Mesenchymal stem cell (in vitro differentiated cells and primary cell): ENCODE measurements around the gene RCAN3.
"Not testable (repeated sequence)": the region's sequence is repeated elsewhere in the genome, so short reads cannot be mapped to it uniquely, and the experiment has no call there.

Experiments used
- DNase-seq: peaks from one replicate; pipeline ENCODE4 v3.0.0-alpha.2; 2013
- H2AFZ ChIP-seq: one replicate; pipeline ENCODE4 v1.6.1; 2013; ENCODE audit warnings: low read depth, mild to moderate bottlenecking, control low read depth, inconsistent platforms, low read length, moderate library complexity
- H2AK5ac ChIP-seq: 2 replicates; pipeline ENCODE4 v1.6.1; 2013; ENCODE audit warnings: low read length, moderate library complexity, mild to moderate bottlenecking, inconsistent platforms; ENCODE audit not compliant: severe bottlenecking
- H2BK120ac ChIP-seq: one replicate; pipeline ENCODE4 v1.6.1; 2013; ENCODE audit warnings: low read depth, mild to moderate bottlenecking, inconsistent platforms, low read length, moderate library complexity
- H2BK12ac ChIP-seq, 2 experiments: one replicate each; pipeline ENCODE4 v1.6.1; 2013; ENCODE audit warnings: inconsistent platforms in 2 of 2, low read length in 2 of 2, mild to moderate bottlenecking in 2 of 2, moderate library complexity in 2 of 2, control low read depth in 1 of 2
- H2BK15ac ChIP-seq: one replicate; pipeline ENCODE4 v1.6.1; 2013; ENCODE audit warnings: mild to moderate bottlenecking, low read depth, inconsistent platforms; ENCODE audit not compliant: poor library complexity, severe bottlenecking
- H2BK5ac ChIP-seq: 2 replicates; pipeline ENCODE4 v1.6.1; 2013; ENCODE audit warnings: low read depth, mild to moderate bottlenecking, low read length, control low read depth, inconsistent platforms; ENCODE audit not compliant: poor library complexity, severe bottlenecking
- H3K14ac ChIP-seq, 2 experiments: one replicate each; pipeline ENCODE4 v1.6.1; 2013; ENCODE audit warnings: inconsistent platforms in 2 of 2, low read length in 2 of 2, control low read depth in 1 of 2, mild to moderate bottlenecking in 1 of 2, moderate library complexity in 1 of 2
- H3K18ac ChIP-seq, 2 experiments: one replicate each; pipeline ENCODE4 v1.6.1; 2013; ENCODE audit warnings: inconsistent platforms in 2 of 2, low read length in 2 of 2, control low read depth in 1 of 2, low read depth in 1 of 2, mild to moderate bottlenecking in 1 of 2
- H3K23ac ChIP-seq, 2 experiments: one replicate each; pipeline ENCODE4 v1.6.1; 2013; ENCODE audit warnings: inconsistent platforms in 2 of 2, low read length in 2 of 2, mild to moderate bottlenecking in 2 of 2, moderate library complexity in 2 of 2, control low read depth in 1 of 2
- H3K27ac ChIP-seq: 2 replicates; pipeline ENCODE4 v1.5.1; 2013; ENCODE audit warnings: mild to moderate bottlenecking, moderate library complexity, low read length, control low read depth, inconsistent platforms; ENCODE audit not compliant: poor library complexity, severe bottlenecking
- H3K27me3 ChIP-seq, 2 experiments: 2 replicates each; pipeline versions ENCODE4 v1.6.1 to v1.7.0; 2013; ENCODE audit warnings: low read length in 2 of 2, mild to moderate bottlenecking in 2 of 2, moderate library complexity in 2 of 2, control low read depth in 1 of 2, inconsistent platforms in 1 of 2; ENCODE audit not compliant: control insufficient read depth in 1 of 2, insufficient read depth in 1 of 2
- H3K36me3 ChIP-seq, 2 experiments: 2 replicates each; pipeline versions ENCODE4 v1.6.1 to v1.7.0; 2013; ENCODE audit warnings: low read length in 2 of 2, control low read depth in 1 of 2, inconsistent platforms in 1 of 2, low read depth in 1 of 2, mild to moderate bottlenecking in 1 of 2; ENCODE audit not compliant: insufficient read depth in 2 of 2, control insufficient read depth in 1 of 2
- H3K4ac ChIP-seq, 2 experiments: one replicate each; pipeline ENCODE4 v1.6.1; 2013; ENCODE audit warnings: inconsistent platforms in 2 of 2, low read length in 2 of 2, mild to moderate bottlenecking in 2 of 2, moderate library complexity in 2 of 2, control low read depth in 1 of 2, low read depth in 1 of 2
- H3K4me1 ChIP-seq: 2 replicates; pipeline ENCODE4 v1.6.1; 2013; ENCODE audit warnings: low read depth, low read length, control low read depth; ENCODE audit not compliant: control insufficient read depth, insufficient read depth
- H3K4me2 ChIP-seq: 2 replicates; pipeline ENCODE4 v1.6.1; 2013; ENCODE audit warnings: low read length, mild to moderate bottlenecking, inconsistent platforms; ENCODE audit not compliant: poor library complexity, severe bottlenecking
- H3K4me3 ChIP-seq, 2 experiments: 2 replicates each; pipeline versions ENCODE4 v1.5.1 to v1.7.0; 2013; ENCODE audit warnings: low read length in 2 of 2, mild to moderate bottlenecking in 2 of 2, control low read depth in 1 of 2, low read depth in 1 of 2; ENCODE audit not compliant: insufficient read depth in 1 of 2
- H3K79me1 ChIP-seq: replicated peaks from 2 replicates; pipeline ENCODE4 v1.6.1; 2013; ENCODE audit warnings: mild to moderate bottlenecking, control low read depth, low read length, inconsistent platforms; ENCODE audit not compliant: poor library complexity, severe bottlenecking
- H3K9ac ChIP-seq: 2 replicates; pipeline ENCODE4 v1.7.0; 2013; ENCODE audit warnings: mild to moderate bottlenecking, low read length, moderate library complexity
- H3K9me3 ChIP-seq: 2 replicates; pipeline ENCODE4 v1.7.0; 2013; ENCODE audit warnings: mild to moderate bottlenecking, low read length; ENCODE audit not compliant: control insufficient read depth
- H4K8ac ChIP-seq: one replicate; pipeline ENCODE4 v1.6.1; 2013; ENCODE audit warnings: inconsistent platforms, mild to moderate bottlenecking, low read length, moderate library complexity
- H4K91ac ChIP-seq: one replicate; pipeline ENCODE4 v1.6.1; 2013; ENCODE audit warnings: mild to moderate bottlenecking, low read length, inconsistent platforms
- WGBS: methylation state at CpG from one replicate; pipeline ENCODE4 v1.1.7; 2013; ENCODE audit warnings: mixed read lengths; 5-methylcytosine and 5-hydroxymethylcytosine counted together

Gene RCAN3

GRCh38 chr1:24548070-24548469 is 45.4 kb downstream of the RCAN3 start:
- Histone ChIP-seq H2BK15ac (no peak overlapping the region), H3K4me2 (no peak overlapping the region), H3K9ac (no peak overlapping the region), H4K8ac (no peak overlapping the region), H2AFZ (no peak overlapping the region), H3K4me3 (no peak overlapping the region), H3K36me3 (no peaks in the 10 kb centered on the region), H3K79me1 (no peaks in the 10 kb centered on the region), H4K91ac (no peak overlapping the region), H3K4ac (no peak overlapping the region), H2AK5ac (no peak overlapping the region), H3K27me3 (peaks cover 0 to 61% of the 10 kb centered on the region in 2 experiments), H3K4me1 (peaks cover 7% of the 10 kb centered on the region), H2BK12ac (no peak overlapping the region), H3K23ac (no peak overlapping the region), H3K27ac (no peak overlapping the region), H2BK120ac (no peak overlapping the region), H3K14ac (no peak overlapping the region), H2BK5ac (no peak overlapping the region), H3K18ac (no peak overlapping the region), H3K9me3 (no peaks in the 10 kb centered on the region)
- no peak for DNase-seq
- no CpG with 5 or more reads among the region's 3 CpGs for whole genome bisulfite sequencing

GRCh38 chr1:24549210-24549609 is 46.6 kb downstream of the RCAN3 start:
- not testable (repeated sequence) for H3K4me2 ChIP-seq, H2BK120ac ChIP-seq, H3K9me3 ChIP-seq, DNase-seq, H3K4me3 ChIP-seq, H3K79me1 ChIP-seq, H2BK5ac ChIP-seq, H4K8ac ChIP-seq, H3K4ac ChIP-seq, H2AFZ ChIP-seq, H4K91ac ChIP-seq, H3K36me3 ChIP-seq, H3K14ac ChIP-seq, H2BK15ac ChIP-seq, H3K27ac ChIP-seq, H2BK12ac ChIP-seq, H2AK5ac ChIP-seq, H3K9ac ChIP-seq, H3K18ac ChIP-seq, H3K4me1 ChIP-seq, H3K23ac ChIP-seq
- WGBS = 73% methylated on average over 5 of the region's 5 CpGs
- peaks cover 0 to 70% of the 10 kb centered on the region in 2 experiments for H3K27me3 ChIP-seq

GRCh38 chr1:24551290-24551959 is 48.8 kb downstream of the RCAN3 start:
- Histone ChIP-seq H3K9ac (no peak overlapping the region), H2BK5ac (no peak overlapping the region), H3K18ac (peak overlapping the region in 1 of 2 experiments; percentile 46), H3K4me1 (peaks cover 13% of the 10 kb centered on the region), H2BK12ac (peak overlapping the region in 1 of 2 experiments; percentile 15), H3K79me1 (no peaks in the 10 kb centered on the region), H2BK120ac (no peak overlapping the region), H3K4ac (no peak overlapping the region), H3K4me2 (no peak overlapping the region), H2AK5ac (no peak overlapping the region), H3K4me3 (no peak overlapping the region), H2BK15ac (no peak overlapping the region), H3K14ac (no peak overlapping the region), H4K8ac (no peak overlapping the region), H2AFZ (no peak overlapping the region), H3K23ac (no peak overlapping the region), H3K9me3 (no peaks in the 10 kb centered on the region), H4K91ac (peak overlapping the region; percentile 14), H3K27me3 (peaks cover 14 to 80% of the 10 kb centered on the region in 2 experiments), H3K36me3 (no peaks in the 10 kb centered on the region), H3K27ac (no peak overlapping the region)
- 89% methylated on average over 12 of the region's 13 CpGs for WGBS
- DNase-seq = no peak

- H3K79me1 ChIP-seq = no peaks in the 10 kb centered on the region
- DNase-seq = peak; percentile 88
- H3K4me2 ChIP-seq = no peak overlapping the region
- WGBS = 72% methylated on average over 8 of the region's 10 CpGs
- no peak overlapping the region for H2BK15ac ChIP-seq
- no peak overlapping the region for H3K27ac ChIP-seq
- peaks cover 16% of the 10 kb centered on the region for H3K4me1 ChIP-seq
- H3K4ac ChIP-seq = no peak overlapping the region
- H2AFZ ChIP-seq = peak overlapping the region; percentile 36
- no peak overlapping the region for H2AK5ac ChIP-seq
- no peak overlapping the region for H3K9ac ChIP-seq
- H3K18ac ChIP-seq = peak overlapping the region in 1 of 2 experiments; percentile 46
- no peak overlapping the region for H2BK5ac ChIP-seq
- no peak overlapping the region for H2BK120ac ChIP-seq
- peak overlapping the region; percentile 14 for H4K91ac ChIP-seq
- H2BK12ac ChIP-seq = peak overlapping the region in 1 of 2 experiments; percentile 15
- no peak overlapping the region for H4K8ac ChIP-seq
- no peak overlapping the region for H3K23ac ChIP-seq
- no peaks in the 10 kb centered on the region for H3K36me3 ChIP-seq
- no peak overlapping the region for H3K4me3 ChIP-seq
- no peaks in the 10 kb centered on the region for H3K9me3 ChIP-seq
- peaks cover 18 to 85% of the 10 kb centered on the region in 2 experiments for H3K27me3 ChIP-seq
- H3K14ac ChIP-seq = peak overlapping the region in 1 of 2 experiments; percentile 53
Measured at GRCh38 chr1:24551960-24552571, 49.4 kb downstream of the RCAN3 start.
